Cortex of kidney (tissue), 1 donor: ENCODE results near the gene SEL1L.
"Not testable (repeated sequence)": the region's sequence is repeated elsewhere in the genome, so short reads cannot be mapped to it uniquely, and the experiment has no call there.

Experiments used
- DNase-seq: peaks from one replicate; lab custom pipeline; 2025; lab: John Stamatoyannopoulos, UW

Gene SEL1L

GRCh38 chr14:81474148-81474492, 59.5 kb downstream of the SEL1L start:
- no peak for DNase-seq

DNA sequence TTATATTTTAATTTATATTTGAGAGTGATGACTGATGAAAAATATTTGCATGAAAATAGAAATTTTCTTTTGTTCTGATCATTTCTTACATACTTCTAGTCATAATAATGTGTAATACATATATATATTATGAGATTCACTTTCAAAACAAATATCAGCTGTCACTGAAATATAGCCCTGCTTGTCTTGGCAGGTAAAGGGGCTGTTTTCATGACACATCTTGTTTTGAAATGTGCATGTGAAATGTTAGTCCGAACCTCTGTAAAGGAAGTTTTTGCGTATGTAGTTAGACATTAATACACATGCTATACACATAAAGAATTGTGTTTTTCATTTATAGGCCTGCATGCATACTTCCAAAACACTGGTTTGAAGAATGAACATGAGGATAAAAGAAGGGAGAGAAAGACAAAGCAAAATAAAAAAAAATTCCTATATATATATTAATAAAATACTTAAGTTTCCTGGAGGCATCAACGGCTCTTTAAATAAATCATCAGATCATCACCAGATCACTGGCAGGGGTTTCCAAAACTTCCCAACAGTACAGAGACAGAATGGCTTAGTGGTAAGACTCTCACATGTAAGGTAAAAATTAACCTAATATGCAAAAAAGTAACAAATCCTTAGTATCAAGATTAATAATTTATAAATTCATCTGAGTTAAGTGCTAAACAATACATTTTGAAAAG, 60.1 kb downstream of the SEL1L start:
- DNase-seq = no peak

- no peak for DNase-seq
Observed at GRCh38 chr14:81472096-81472800, 61.4 kb downstream of the SEL1L start.

GRCh38 chr14:81471062-81471461, 62.6 kb downstream of the SEL1L start:
- DNase-seq = no peak

DNA sequence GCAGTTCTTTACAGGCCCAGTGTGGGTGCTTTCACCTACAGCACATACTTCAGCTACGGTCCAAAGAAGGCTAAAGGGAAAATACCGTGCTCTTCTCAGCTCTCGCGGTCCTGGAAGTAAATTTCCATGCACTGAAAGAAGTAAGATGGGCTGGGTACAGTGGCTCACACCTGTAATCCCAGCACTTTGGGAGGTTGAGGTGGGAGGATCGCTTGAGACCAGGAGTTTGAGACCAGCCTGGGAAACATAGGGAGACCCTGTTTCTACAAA, 63.2 kb downstream of the SEL1L start:
- DNase-seq = not testable (repeated sequence)

DNA sequence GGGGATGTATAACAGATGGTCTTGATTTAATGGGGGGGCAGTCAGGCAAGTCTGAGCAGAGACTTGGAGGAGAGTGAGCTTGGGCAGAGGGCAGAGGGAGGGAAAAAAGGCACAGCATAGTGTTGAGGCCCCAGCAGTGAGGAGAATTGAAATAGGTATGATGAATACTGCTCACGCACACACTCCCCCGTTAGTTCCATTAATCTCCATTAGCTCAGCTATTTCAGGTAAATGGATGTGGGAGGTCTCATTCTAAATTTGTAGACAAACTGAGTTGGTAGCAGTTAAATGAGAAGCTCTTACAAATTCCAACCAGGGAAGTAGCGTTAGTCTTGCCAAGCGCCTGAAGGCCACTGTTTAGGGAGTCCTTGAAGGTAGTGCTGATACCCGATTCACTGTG, 66.8 kb downstream of the SEL1L start:
- no peak for DNase-seq

- no peak for DNase-seq
Observed at GRCh38 chr14:81465507-81466228, 68.0 kb downstream of the SEL1L start.

GRCh38 chr14:81465003-81465392, 68.7 kb downstream of the SEL1L start:
- not testable (repeated sequence) for DNase-seq

- DNase-seq = no peak
Observed at GRCh38 chr14:81464253-81465002, 69.2 kb downstream of the SEL1L start.

DNA sequence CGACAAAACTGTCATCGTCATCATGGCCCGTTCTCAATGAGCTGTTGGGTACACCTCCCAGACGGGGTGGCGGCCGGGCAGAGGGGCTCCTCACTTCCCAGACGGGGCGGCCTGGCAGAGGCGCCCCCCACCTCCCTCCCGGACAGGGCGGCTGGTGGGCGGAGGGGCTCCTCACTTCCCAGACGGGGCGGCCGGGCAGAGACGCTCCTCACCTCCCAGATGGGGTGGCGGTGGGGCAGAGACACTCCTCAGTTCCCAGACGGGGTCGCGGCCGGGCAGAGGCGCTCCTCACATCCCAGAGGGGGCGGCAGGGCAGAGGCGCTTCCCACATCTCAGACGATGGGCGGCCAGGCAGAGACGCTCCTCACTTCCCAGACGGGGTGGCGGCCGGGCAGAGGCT, 71.3 kb downstream of the SEL1L start:
- DNase-seq = not testable (repeated sequence)

DNA sequence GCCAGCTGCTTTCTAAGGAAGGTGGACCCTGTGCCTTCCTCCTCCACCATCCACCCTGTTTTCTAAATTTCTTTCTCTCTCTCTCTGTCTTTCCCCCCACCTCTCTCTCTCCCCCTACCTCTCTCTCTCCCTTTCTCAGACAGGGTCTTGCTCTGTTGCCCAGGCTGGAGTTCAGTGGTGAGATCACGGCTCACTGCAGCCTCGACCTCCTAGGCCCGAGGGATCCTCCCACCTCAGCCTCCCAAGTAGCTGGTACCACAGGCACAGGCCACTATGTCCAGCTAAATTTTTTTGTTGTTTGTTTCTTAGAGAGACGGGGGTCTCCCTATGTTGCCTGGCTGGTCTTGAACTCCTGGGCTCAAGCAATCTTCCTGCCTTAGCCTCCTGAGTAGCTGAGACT, 73.7 kb downstream of the SEL1L start:
- no peak for DNase-seq

- DNase-seq = no peak
Observed at GRCh38 chr14:81458352-81458751, 75.3 kb downstream of the SEL1L start.

GRCh38 chr14:81455390-81455789, 78.3 kb downstream of the SEL1L start:
- no peak for DNase-seq

- DNase-seq = no peak
Observed at GRCh38 chr14:81454572-81455218, 79.0 kb downstream of the SEL1L start.

- DNase-seq = no peak
Observed at GRCh38 chr14:81453166-81453766, 80.4 kb downstream of the SEL1L start.

DNA sequence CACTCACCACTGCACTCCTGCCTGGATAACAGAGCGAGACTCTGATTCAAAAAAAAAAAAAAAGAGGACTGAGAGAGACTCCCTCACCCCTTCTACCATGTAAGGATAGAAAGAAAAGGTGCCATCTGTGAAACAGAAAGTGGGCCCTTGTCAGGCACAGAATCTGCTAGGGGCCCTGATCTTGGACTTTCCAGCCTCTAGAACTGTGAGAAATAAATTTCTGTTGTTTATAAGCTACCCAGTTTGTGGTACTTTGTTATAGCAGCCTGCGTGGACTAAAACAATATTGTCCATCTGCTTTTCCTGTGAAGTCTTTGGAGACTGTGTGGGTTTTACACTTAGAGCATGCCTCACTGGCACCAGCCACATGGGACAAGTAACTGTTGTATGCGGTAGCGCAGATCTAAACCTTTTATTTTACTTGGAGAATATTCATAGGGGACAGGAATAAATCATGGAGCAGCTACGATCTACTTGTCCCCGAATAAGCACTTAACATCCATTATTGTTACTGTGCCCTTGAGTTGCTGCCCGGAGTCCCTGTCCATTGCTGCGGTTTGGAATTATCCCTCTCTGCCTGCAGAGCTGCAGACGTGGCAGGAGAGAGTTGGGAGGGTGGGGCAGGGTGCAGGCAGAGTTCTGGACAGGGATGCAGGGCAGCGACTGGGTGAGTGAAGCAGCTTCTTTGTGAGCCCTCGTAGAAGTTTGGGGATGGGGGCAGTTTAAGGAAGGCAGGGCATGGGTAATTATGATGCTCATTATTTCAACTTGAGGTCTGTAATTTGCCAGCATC, 81.1 kb downstream of the SEL1L start:
- no peak for DNase-seq

DNA sequence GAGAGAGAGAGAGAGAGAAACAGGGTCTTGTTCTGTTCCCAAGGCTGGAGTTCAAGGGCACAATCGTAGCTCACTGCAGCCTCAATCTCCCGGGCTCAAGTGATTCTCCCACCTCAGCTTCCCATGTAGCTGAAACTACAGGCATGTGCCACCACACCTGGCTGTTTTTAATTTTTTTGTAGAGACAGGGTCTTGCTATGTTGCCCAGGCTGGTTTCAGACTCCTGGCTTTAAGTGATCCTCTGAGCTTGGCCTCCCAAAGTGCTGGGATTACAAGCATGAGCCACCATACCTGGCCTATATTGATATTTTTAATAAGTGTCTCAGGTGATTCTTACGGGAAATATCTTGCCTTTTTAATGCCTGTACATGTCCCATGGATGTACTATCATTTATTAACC, 82.7 kb downstream of the SEL1L start:
- no peak for DNase-seq

DNA sequence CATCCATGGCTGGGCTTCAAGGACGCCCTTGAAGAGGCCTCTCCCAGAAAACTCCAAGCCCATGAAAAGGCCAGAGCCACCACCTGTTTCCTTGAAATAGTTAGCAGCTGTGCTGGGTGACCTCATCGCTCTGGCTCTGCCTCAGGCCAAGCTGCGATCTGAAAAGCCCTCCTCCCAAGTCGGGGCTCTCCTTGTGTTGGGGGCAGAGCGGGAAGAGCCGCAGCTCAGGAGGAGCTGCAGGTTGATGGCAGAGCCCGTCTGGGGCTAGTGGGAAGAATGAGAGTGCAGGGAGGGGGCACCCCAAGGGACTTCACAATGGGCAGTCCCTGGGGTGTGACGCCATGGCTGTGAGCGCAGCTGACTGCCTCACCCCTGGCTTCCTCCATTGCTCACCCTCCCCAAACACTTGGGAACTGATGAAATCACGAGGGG, 83.5 kb downstream of the SEL1L start:
- no peak for DNase-seq

- no peak for DNase-seq
Observed at GRCh38 chr14:81449576-81449975, 84.1 kb downstream of the SEL1L start.

- DNase-seq = no peak
Observed at GRCh38 chr14:81449114-81449513, 84.5 kb downstream of the SEL1L start.
